Nephron (organoid): ENCODE data around the gene LRP8.

ENCODE experiments used
- H3K27ac Mint-ChIP-seq, 3 experiments: 2 replicates each; pipeline ENCODE4 v1.8.0; 2020; ENCODE audit warnings: mixed read lengths in 3 of 3, mild to moderate bottlenecking in 2 of 3, moderate library complexity in 1 of 3
- H3K27me3 Mint-ChIP-seq: 2 replicates; pipeline ENCODE4 v1.8.0; 2021; ENCODE audit warnings: low read depth, mild to moderate bottlenecking, moderate library complexity, mixed read lengths
- H3K36me3 Mint-ChIP-seq: 2 replicates; pipeline ENCODE4 v1.8.0; 2020; ENCODE audit warnings: low read depth, mixed read lengths
- H3K4me1 Mint-ChIP-seq: 2 replicates; pipeline ENCODE4 v1.8.0; 2020; ENCODE audit warnings: mixed read lengths
- H3K4me3 Mint-ChIP-seq, 3 experiments: 2 replicates each; pipeline ENCODE4 v1.8.0; 2020; ENCODE audit warnings: mild to moderate bottlenecking in 3 of 3, mixed read lengths in 3 of 3, moderate library complexity in 2 of 3
- H3K9me3 Mint-ChIP-seq: 2 replicates; pipeline ENCODE4 v1.8.0; 2020; ENCODE audit warnings: mixed read lengths
- TF ChIP-seq, protein P1 (sequence below), 3 experiments: fragments of 200-600 bp; sonication (generic); IDR thresholded peaks; one replicate each; pipeline ENCODE4 v1.5.0; 2021; ENCODE audit warnings: antibody characterized with exemption in 3 of 3; ENCODE audit not compliant: unreplicated experiment in 3 of 3

The LRP8 gene

DNA sequence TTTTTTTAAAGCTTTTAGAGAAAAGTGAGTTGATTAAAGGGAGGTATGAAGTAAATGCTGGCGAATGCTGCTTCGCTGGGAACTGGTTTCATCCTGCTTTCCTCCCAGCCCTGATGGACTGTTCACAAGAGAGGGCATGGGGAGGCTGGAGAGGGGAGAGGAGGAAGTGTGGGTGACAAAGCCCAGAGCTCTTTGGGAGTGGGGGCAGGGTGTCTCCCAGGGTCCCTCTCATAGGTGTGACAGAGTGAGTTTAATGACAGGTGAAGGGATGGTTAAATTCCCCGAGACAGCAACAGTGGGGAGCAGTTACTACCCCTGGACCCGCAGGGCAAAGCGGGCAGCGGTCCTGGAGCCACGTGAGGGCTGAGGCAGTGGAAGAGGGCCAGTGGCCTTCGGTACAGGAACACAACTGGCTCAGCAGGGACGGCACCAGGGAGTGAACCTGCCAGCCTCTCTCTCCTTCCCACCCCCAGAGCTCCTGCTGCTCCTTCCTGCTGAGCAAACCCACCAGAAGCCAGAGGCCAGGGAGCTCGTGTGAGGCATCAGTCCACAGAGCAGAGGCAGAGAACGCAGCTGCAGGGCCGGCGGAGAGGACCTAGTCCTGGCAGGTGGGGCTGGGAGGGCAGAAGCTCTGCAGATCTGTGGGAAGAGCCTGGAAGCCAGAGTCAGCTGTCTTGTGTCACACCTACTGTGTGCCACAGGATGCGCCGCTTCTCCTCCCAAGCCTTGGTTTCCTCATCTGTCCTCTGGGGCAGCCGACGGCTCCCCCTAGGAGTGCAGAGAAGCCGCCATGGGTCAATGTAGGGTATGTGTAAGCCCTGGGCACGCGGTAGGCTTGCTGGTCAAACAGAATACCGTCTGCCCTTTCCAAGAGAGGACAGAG is 20.9 kb upstream of the LRP8 start:
- Mint-ChIP-seq H3K9me3 (peaks cover 2% of the 10 kb centered on the region), H3K4me1 (peaks cover 12% of the 10 kb centered on the region), H3K36me3 (no peaks in the 10 kb centered on the region), H3K4me3 (no peak overlapping the region), H3K27ac (peak overlapping the region in 1 of 3 experiments; percentile 48), H3K27me3 (peaks cover 13% of the 10 kb centered on the region)
- TF ChIP-seq, protein P1, sequence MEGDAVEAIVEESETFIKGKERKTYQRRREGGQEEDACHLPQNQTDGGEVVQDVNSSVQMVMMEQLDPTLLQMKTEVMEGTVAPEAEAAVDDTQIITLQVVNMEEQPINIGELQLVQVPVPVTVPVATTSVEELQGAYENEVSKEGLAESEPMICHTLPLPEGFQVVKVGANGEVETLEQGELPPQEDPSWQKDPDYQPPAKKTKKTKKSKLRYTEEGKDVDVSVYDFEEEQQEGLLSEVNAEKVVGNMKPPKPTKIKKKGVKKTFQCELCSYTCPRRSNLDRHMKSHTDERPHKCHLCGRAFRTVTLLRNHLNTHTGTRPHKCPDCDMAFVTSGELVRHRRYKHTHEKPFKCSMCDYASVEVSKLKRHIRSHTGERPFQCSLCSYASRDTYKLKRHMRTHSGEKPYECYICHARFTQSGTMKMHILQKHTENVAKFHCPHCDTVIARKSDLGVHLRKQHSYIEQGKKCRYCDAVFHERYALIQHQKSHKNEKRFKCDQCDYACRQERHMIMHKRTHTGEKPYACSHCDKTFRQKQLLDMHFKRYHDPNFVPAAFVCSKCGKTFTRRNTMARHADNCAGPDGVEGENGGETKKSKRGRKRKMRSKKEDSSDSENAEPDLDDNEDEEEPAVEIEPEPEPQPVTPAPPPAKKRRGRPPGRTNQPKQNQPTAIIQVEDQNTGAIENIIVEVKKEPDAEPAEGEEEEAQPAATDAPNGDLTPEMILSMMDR (IDR thresholded peaks at IDR 0.05; ENCODE audit: unreplicated experiment in 3 of 3), result no peak

DNA sequence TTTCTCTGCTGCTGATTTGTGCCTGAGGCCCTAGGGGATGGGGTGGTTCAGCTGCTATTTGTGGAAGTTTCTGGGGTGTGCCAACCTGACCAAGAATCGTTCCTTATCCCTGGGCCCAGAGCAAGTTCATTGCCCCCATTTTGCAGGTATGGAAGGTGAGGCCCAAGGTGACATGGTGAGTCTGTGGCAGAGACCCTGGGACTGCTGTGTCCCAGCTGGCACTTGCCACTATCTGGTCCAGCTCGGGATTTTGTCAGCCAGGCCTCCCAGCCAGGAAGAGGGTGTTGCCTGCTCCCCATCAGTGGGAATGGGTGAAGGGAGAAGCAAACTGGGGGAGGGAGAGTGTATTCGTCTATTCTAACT is 18.9 kb upstream of the LRP8 start:
- no peaks in the 10 kb centered on the region for H3K9me3 Mint-ChIP-seq

DNA sequence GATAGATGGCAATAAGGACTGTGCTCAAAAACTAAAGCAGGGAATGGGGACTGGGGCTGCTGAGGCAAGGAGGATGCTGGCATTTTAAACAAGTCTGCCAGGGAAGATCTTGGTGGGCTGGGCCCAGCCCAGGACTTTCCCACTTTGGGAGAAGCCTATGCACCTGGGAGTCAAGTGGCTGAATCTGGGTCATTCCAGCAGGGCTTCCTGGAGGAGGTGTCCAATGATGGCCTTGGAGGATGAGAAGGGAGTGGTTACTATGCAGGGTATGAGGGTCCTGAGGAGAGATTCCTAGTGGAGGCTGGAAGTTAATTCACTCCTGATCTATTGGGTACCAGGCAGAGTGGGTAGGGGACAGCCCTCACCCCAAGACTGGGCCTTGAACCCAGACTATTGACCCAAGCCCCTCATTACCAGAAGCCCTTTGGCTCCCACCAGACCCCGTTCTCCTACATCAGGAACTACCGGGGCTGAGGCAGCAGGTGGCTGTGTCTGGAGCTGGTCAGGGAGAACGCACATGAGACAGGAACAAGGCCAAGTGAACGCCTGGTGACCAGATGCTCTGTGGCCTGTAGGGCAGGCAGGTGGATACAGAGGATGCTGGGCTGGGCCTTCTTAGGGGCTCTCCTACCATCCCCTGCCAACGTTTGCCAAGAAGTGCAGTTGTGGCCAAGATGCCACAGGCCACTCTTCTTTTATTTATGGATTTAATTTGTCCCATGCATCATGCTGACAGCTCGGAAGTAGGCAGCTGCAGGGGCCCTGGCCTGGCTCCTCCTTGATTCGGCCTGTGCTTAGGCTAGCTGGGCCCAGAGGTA is 18.3 kb upstream of the LRP8 start:
- Mint-ChIP-seq H3K36me3 (no peaks in the 10 kb centered on the region), H3K27me3 (peaks cover 20% of the 10 kb centered on the region), H3K4me3 (no peak overlapping the region), H3K27ac (no peak overlapping the region), H3K4me1 (peaks cover 12% of the 10 kb centered on the region), H3K9me3 (no peaks in the 10 kb centered on the region)
- TF ChIP-seq, protein P1 (IDR thresholded peaks at IDR 0.05; ENCODE audit: unreplicated experiment in 3 of 3), result no peak

More for the DNA sequence above, 18.9 kb upstream of the LRP8 start:
- Mint-ChIP-seq H3K4me1 (peaks cover 12% of the 10 kb centered on the region), H3K36me3 (no peaks in the 10 kb centered on the region), H3K27ac (no peak overlapping the region), H3K4me3 (no peak overlapping the region), H3K27me3 (peaks cover 18% of the 10 kb centered on the region)
- TF ChIP-seq, protein P1 (IDR thresholded peaks at IDR 0.05; ENCODE audit: unreplicated experiment in 3 of 3), result no peak

DNA sequence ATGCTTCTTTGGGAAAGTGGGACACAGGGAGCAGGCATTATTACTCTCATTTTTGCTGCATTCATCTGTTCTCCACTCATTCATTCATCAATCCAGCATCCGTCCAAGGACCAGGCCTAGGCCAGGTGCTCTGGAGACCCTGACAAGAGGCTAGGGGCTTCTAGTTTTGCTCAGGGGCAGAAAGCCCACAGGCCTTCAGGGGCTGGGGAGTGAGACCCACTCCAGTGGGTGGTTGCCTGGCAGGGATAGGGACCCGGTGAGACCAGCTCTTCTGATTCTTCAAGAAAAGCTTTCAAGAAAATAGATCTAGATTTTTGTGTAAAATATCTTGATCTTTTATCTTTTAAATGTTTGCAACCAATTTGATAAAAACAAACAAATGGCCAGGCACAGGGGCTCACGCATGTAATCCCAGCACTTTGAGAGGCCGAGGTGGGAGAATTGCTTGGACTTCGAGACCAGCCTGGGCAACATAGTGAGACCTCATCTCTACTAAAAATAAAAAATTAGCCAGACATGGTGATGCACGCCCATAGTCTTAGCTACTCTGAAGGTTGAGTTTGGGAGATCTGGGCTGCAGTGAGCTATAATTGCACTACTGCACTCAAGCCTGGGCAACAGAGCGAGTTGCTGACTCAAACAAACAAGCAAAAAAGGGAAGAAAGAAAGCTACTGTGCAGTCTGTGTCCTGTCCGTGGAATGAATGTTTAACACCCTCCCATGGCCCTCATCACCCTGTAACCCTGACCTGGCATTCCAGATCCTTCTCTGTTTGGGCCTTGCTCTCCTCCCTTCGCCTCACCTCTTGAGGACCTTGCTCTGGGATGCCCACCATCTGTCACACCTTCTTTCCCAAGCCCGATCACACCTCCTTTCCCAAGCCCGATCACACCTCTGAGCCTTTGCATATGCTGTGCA is 17.3 kb upstream of the LRP8 start:
- TF ChIP-seq, protein P1 (IDR thresholded peaks at IDR 0.05; ENCODE audit: unreplicated experiment in 3 of 3), result no peak
- Mint-ChIP-seq H3K36me3 (no peaks in the 10 kb centered on the region), H3K4me3 (no peak overlapping the region), H3K9me3 (no peaks in the 10 kb centered on the region), H3K27me3 (peaks cover 28% of the 10 kb centered on the region), H3K4me1 (peaks cover 12% of the 10 kb centered on the region), H3K27ac (no peak overlapping the region)

DNA sequence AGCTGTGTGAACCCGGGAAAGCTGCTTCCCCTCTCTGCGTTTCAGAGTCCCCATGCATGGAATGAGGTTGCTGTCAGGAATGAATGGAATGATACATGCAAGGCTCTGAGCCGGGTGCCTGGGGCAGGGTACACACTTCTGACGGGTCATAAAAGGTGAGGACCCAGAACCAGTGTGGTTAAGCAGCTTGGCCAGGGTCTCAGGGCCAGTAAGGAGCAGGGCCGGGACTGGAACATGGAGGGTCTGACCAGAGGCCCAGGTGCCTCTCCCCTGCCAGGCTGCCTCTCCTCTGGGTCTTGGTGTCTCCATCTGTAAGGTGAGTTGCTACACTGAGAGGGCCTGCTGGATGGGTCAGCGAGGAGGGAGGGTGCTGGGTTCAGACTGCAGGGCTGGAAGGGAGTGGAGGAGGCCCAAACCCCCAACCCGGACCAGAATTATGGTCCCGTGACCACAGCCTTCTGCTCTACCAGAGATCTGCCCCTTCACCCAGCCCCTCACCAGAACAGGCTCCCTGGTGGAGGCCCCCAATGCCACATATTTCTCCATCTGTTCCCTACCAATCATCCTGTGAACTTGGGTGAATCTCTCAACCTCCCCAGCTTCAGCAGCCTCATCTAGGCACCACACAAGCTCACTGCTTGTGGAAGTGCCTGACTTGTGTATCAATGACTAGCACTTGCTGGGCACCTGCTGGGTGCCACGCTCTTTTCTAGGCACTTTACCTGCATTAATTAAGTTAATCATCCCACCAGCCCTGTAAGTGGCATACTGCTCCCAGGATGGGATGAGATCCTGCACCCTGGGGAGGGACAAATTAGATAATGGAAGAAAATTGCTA is 16.2 kb upstream of the LRP8 start:
- Mint-ChIP-seq H3K27me3 (peaks cover 28% of the 10 kb centered on the region), H3K9me3 (no peaks in the 10 kb centered on the region), H3K27ac (no peak overlapping the region), H3K36me3 (no peaks in the 10 kb centered on the region), H3K4me3 (no peak overlapping the region), H3K4me1 (peaks cover 12% of the 10 kb centered on the region)
- TF ChIP-seq, protein P1 (IDR thresholded peaks at IDR 0.05; ENCODE audit: unreplicated experiment in 3 of 3), result no peak
